HepG2 (cell line): ENCODE measurements around the gene BABAM1. TPM values are rescaled to one million over a fixed set of nuclear protein-coding genes. Genes with fewer than 3 reads are reported as not detected.

Experiments
- FOSL1 ChIP-seq: sonication (generic); formaldehyde crosslinking; IDR thresholded peaks from 2 replicates; pipeline ENCODE4 v1.9.0; 2021; ENCODE audit warnings: missing genetic modification reagents, borderline replicate concordance
- FOXA1 ChIP-seq, 2 experiments: fragments of 450-650 bp in 1 of 2; sonication (generic) in 1 of 2; formaldehyde crosslinking in 1 of 2; IDR thresholded peaks; 2 replicates each; pipeline versions ENCODE4 v1.4.0 to v1.6.1; 2016 to 2020; ENCODE audit warnings: missing genetic modification reagents in 1 of 2
- IRX3 ChIP-seq: sonication (generic); formaldehyde crosslinking; IDR thresholded peaks from 2 replicates; pipeline ENCODE4 v1.8.1; 2023; ENCODE audit warnings: mild to moderate bottlenecking, low read depth, missing genetic modification reagents, borderline replicate concordance
- KDM5A ChIP-seq: fragments of 200-600 bp; sonication (generic); IDR thresholded peaks from 2 replicates; pipeline ENCODE4 v1.7.0; 2018; ENCODE audit warnings: antibody characterized with exemption, mild to moderate bottlenecking, low read length, borderline replicate concordance
- MTA1 ChIP-seq: sonication (generic); formaldehyde crosslinking; IDR thresholded peaks from 2 replicates; pipeline ENCODE4 v1.4.0; 2020; ENCODE audit warnings: missing genetic modification reagents, mild to moderate bottlenecking, borderline replicate concordance
- NBN ChIP-seq: fragments of 450-650 bp; conservative IDR thresholded peaks from 2 replicates; pipeline ENCODE4 v1.6.1; 2017
- NFYC ChIP-seq: IDR thresholded peaks from 2 replicates; pipeline ENCODE4 v1.6.1; 2016; ENCODE audit warnings: missing genetic modification reagents, missing compliant biosample characterization
- SSRP1 ChIP-seq: IDR thresholded peaks from 2 replicates; pipeline ENCODE4 v1.6.1; 2016; ENCODE audit warnings: control low read depth
- ZNF263 ChIP-seq: sonication (generic); formaldehyde crosslinking; IDR thresholded peaks from 2 replicates; pipeline ENCODE4 v1.4.0; 2020; ENCODE audit warnings: missing genetic modification reagents
- ZNF292 ChIP-seq: sonication (generic); formaldehyde crosslinking; IDR thresholded peaks from 2 replicates; pipeline ENCODE4 v1.8.1; 2022; ENCODE audit warnings: mild to moderate bottlenecking, low read depth, missing genetic modification reagents, borderline replicate concordance
- ZNF441 ChIP-seq: sonication (generic); formaldehyde crosslinking; IDR thresholded peaks from 2 replicates; pipeline ENCODE4 v1.7.0; 2021; ENCODE audit warnings: missing genetic modification reagents, borderline replicate concordance
- polyA plus RNA-seq, 8 experiments: library from polyadenylated mRNA; depleted of rRNA in 3 of 8; stranded (reverse) in 7 of 8; unstranded in 1 of 8; fragments of >200 nt; fragmentation: Illumina TruSeq in 4 of 8; extraction: Trizol in 4 of 8; gene quantifications; 2 replicates each; pipeline versions ENCODE4 v1.2.1 to v1.2.3, GENCODE V29; 2011 to 2016; ENCODE audit warnings: low read depth in 4 of 8, missing spikeins in 1 of 8, mixed read lengths in 1 of 8; ENCODE audit not compliant: insufficient read depth in 1 of 8
- total RNA-seq, 5 experiments: library from RNA; depleted of rRNA; stranded (reverse); fragments of >200 nt; fragmentation: Illumina TruSeq; extraction: Trizol; gene quantifications; 2 replicates each; pipeline ENCODE4 v1.2.3, GENCODE V29; 2016; ENCODE audit warnings: low read depth in 1 of 5
- TF ChIP-seq, protein P1 (sequence below): sonication (generic); formaldehyde crosslinking; conservative IDR thresholded peaks from 2 replicates; pipeline ENCODE4 v1.4.0; 2020; ENCODE audit warnings: mild to moderate bottlenecking, missing genetic modification reagents, moderate library complexity
- TF ChIP-seq, protein P2 (sequence below): fragments of 450-650 bp; IDR thresholded peaks from 2 replicates; pipeline ENCODE4 v1.6.1; 2017; ENCODE audit warnings: mild to moderate bottlenecking
- TF ChIP-seq, protein P3 (sequence below): sonication (generic); formaldehyde crosslinking; IDR thresholded peaks from 2 replicates; pipeline ENCODE4 v1.5.0; 2020; ENCODE audit warnings: mild to moderate bottlenecking, missing genetic modification reagents
- TF ChIP-seq, protein P4 (sequence below): sonication (generic); formaldehyde crosslinking; conservative IDR thresholded peaks from 2 replicates; pipeline ENCODE4 v1.8.0; 2022; ENCODE audit warnings: mild to moderate bottlenecking, moderate library complexity, missing genetic modification reagents
- TF ChIP-seq, protein P5 (sequence below): sonication (generic); formaldehyde crosslinking; IDR thresholded peaks from 2 replicates; pipeline ENCODE4 v1.4.0; 2020; ENCODE audit warnings: missing genetic modification reagents; ENCODE audit errors: not compliant biosample characterization

Gene BABAM1
- total and polyA plus RNA-seq, 2 of the 13 experiments (the other 11 are each of a cell fraction or from before 2014, with no cell fraction given), result 70.0 to 82.0 TPM

DNA sequence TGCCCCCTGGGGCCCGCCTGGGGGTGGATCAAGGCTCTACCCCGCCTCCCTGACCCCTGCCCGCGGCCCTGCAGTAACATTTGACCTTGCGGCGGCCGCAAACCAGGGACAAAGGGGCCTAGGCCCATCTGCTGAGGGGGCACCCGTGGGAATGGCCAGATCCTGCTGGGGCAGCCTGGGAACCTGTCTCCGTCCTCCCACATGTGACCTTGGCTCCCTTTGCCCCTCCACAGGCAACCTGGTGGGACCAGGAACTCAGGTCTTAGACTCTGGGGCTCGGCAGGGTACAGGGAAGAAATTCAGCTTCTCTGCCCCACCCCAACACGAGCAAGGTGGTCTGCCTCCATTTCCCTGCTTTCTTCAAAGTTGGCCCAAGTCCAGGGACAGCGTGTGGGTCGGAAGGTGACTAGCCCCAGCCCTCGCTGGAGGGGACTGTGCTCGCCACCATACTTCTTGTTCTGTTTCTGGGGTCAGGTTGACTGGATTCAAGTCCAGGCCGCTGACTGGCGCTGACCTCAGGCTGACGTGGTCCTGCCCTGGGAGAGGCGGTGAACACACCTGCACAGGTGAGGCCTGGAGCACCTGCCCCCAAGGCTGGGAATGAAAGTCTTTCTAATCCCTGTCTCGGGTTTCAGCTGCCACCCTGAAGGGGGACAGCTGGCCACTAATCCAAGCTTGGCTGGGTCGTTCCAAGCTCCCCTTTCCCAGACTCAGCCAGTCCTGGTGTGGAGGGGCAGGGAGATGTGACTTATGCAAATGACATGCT lies 19.0 kb upstream of the BABAM1 start (continued):
- TF ChIP-seq, protein P1, sequence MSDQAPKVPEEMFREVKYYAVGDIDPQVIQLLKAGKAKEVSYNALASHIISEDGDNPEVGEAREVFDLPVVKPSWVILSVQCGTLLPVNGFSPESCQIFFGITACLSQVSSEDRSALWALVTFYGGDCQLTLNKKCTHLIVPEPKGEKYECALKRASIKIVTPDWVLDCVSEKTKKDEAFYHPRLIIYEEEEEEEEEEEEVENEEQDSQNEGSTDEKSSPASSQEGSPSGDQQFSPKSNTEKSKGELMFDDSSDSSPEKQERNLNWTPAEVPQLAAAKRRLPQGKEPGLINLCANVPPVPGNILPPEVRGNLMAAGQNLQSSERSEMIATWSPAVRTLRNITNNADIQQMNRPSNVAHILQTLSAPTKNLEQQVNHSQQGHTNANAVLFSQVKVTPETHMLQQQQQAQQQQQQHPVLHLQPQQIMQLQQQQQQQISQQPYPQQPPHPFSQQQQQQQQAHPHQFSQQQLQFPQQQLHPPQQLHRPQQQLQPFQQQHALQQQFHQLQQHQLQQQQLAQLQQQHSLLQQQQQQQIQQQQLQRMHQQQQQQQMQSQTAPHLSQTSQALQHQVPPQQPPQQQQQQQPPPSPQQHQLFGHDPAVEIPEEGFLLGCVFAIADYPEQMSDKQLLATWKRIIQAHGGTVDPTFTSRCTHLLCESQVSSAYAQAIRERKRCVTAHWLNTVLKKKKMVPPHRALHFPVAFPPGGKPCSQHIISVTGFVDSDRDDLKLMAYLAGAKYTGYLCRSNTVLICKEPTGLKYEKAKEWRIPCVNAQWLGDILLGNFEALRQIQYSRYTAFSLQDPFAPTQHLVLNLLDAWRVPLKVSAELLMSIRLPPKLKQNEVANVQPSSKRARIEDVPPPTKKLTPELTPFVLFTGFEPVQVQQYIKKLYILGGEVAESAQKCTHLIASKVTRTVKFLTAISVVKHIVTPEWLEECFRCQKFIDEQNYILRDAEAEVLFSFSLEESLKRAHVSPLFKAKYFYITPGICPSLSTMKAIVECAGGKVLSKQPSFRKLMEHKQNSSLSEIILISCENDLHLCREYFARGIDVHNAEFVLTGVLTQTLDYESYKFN (CRISPR knock-in tag), result peak; percentile 98
- TF ChIP-seq MTA1, result peak; percentile 98
- TF ChIP-seq, protein P2, sequence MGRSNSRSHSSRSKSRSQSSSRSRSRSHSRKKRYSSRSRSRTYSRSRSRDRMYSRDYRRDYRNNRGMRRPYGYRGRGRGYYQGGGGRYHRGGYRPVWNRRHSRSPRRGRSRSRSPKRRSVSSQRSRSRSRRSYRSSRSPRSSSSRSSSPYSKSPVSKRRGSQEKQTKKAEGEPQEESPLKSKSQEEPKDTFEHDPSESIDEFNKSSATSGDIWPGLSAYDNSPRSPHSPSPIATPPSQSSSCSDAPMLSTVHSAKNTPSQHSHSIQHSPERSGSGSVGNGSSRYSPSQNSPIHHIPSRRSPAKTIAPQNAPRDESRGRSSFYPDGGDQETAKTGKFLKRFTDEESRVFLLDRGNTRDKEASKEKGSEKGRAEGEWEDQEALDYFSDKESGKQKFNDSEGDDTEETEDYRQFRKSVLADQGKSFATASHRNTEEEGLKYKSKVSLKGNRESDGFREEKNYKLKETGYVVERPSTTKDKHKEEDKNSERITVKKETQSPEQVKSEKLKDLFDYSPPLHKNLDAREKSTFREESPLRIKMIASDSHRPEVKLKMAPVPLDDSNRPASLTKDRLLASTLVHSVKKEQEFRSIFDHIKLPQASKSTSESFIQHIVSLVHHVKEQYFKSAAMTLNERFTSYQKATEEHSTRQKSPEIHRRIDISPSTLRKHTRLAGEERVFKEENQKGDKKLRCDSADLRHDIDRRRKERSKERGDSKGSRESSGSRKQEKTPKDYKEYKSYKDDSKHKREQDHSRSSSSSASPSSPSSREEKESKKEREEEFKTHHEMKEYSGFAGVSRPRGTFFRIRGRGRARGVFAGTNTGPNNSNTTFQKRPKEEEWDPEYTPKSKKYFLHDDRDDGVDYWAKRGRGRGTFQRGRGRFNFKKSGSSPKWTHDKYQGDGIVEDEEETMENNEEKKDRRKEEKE, result no peak
- TF ChIP-seq IRX3 (CRISPR knock-in tag), result peak; percentile 47; the same call in 1 of the 2 replicates
- TF ChIP-seq FOSL1 (CRISPR knock-in tag), result no peak
- TF ChIP-seq ZNF441 (CRISPR knock-in tag), result no peak
- TF ChIP-seq KDM5A, result no peak
- TF ChIP-seq SSRP1 (CRISPR knock-in tag), result no peak; the same call in 1 of the 2 replicates
- TF ChIP-seq ZNF292 (CRISPR knock-in tag), result peak; percentile 81
- no peak for TF ChIP-seq NBN
- TF ChIP-seq, protein P3, sequence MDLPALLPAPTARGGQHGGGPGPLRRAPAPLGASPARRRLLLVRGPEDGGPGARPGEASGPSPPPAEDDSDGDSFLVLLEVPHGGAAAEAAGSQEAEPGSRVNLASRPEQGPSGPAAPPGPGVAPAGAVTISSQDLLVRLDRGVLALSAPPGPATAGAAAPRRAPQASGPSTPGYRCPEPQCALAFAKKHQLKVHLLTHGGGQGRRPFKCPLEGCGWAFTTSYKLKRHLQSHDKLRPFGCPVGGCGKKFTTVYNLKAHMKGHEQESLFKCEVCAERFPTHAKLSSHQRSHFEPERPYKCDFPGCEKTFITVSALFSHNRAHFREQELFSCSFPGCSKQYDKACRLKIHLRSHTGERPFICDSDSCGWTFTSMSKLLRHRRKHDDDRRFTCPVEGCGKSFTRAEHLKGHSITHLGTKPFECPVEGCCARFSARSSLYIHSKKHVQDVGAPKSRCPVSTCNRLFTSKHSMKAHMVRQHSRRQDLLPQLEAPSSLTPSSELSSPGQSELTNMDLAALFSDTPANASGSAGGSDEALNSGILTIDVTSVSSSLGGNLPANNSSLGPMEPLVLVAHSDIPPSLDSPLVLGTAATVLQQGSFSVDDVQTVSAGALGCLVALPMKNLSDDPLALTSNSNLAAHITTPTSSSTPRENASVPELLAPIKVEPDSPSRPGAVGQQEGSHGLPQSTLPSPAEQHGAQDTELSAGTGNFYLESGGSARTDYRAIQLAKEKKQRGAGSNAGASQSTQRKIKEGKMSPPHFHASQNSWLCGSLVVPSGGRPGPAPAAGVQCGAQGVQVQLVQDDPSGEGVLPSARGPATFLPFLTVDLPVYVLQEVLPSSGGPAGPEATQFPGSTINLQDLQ (CRISPR knock-in tag), result peak; percentile 66; the same call in 1 of the 2 replicates
- no peak for TF ChIP-seq NFYC (CRISPR knock-in tag)
- TF ChIP-seq, protein P4, sequence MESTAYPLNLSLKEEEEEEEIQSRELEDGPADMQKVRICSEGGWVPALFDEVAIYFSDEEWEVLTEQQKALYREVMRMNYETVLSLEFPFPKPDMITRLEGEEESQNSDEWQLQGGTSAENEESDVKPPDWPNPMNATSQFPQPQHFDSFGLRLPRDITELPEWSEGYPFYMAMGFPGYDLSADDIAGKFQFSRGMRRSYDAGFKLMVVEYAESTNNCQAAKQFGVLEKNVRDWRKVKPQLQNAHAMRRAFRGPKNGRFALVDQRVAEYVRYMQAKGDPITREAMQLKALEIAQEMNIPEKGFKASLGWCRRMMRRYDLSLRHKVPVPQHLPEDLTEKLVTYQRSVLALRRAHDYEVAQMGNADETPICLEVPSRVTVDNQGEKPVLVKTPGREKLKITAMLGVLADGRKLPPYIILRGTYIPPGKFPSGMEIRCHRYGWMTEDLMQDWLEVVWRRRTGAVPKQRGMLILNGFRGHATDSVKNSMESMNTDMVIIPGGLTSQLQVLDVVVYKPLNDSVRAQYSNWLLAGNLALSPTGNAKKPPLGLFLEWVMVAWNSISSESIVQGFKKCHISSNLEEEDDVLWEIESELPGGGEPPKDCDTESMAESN (CRISPR knock-in tag), result peak; percentile 87
- TF ChIP-seq, protein P5, sequence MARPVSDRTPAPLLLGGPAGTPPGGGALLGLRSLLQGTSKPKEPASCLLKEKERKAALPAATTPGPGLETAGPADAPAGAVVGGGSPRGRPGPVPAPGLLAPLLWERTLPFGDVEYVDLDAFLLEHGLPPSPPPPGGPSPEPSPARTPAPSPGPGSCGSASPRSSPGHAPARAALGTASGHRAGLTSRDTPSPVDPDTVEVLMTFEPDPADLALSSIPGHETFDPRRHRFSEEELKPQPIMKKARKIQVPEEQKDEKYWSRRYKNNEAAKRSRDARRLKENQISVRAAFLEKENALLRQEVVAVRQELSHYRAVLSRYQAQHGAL, result no peak
- peak; percentile 100 for TF ChIP-seq ZNF263 (CRISPR knock-in tag)
- TF ChIP-seq FOXA1 (IDR thresholded peaks at IDR 0.05), result no peak
- TF ChIP-seq FOXA1 (CRISPR knock-in tag; IDR thresholded peaks at IDR 0.05), result no peak; the same call in 1 of the 2 replicates
